ENCODE results near the gene BDKRB2.

- TF ChIP-seq, protein P1, sequence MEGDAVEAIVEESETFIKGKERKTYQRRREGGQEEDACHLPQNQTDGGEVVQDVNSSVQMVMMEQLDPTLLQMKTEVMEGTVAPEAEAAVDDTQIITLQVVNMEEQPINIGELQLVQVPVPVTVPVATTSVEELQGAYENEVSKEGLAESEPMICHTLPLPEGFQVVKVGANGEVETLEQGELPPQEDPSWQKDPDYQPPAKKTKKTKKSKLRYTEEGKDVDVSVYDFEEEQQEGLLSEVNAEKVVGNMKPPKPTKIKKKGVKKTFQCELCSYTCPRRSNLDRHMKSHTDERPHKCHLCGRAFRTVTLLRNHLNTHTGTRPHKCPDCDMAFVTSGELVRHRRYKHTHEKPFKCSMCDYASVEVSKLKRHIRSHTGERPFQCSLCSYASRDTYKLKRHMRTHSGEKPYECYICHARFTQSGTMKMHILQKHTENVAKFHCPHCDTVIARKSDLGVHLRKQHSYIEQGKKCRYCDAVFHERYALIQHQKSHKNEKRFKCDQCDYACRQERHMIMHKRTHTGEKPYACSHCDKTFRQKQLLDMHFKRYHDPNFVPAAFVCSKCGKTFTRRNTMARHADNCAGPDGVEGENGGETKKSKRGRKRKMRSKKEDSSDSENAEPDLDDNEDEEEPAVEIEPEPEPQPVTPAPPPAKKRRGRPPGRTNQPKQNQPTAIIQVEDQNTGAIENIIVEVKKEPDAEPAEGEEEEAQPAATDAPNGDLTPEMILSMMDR (IDR thresholded peaks at IDR 0.05; ENCODE audit: insufficient read depth, low read depth, low read length): no peak
- no peak for TF ChIP-seq EZH2 (IDR thresholded peaks at IDR 0.05; ENCODE audit: insufficient read depth, low read length)
Measured at GRCh38 chr14:96271421-96271762, 66.8 kb downstream of the BDKRB2 start.

Data from astrocyte (in vitro differentiated cells and primary cell).